PC-9 (cell line): Measurements from ENCODE around the gene ZNF687. TPM values are rescaled to one million over a fixed set of nuclear protein-coding genes. Genes with fewer than 3 reads are reported as not detected.
A peak's percentile ranks its signal among the peaks of the same experiment; 100 is the strongest.

Experiments
- BruUV-seq: library from RNA; stranded (reverse); fragments of 400-500 nt; replicated peaks from 2 replicates; lab custom pipeline; 2021; lab: Mats Ljungman, UMichigan
- CTCF ChIA-PET: fragments of 300-600 bp; sonication (Branson Sonifier 250); formaldehyde crosslinking; loops from one replicate; lab custom pipeline; 2022; ENCODE audit warnings: antibody characterized with exemption; lab: Charles Lee
- POLR2A ChIA-PET: fragments of 300-600 bp; sonication (Branson Sonifier 250); formaldehyde crosslinking; loops from one replicate; lab custom pipeline; 2022; ENCODE audit warnings: antibody characterized with exemption; ENCODE audit not compliant: unreplicated experiment; lab: Charles Lee
- DNase-seq, 2 experiments: peaks; one replicate each; pipeline versions ENCODE4 v3.0.0 to v3.0.0-alpha.2; 2015 to 2022; ENCODE audit warnings: mixed read lengths in 1 of 2
- H2AFZ ChIP-seq: fragments of 200-600 bp; sonication (generic); 2 replicates; pipeline ENCODE4 v1.8.1; 2017; ENCODE audit warnings: antibody characterized with exemption
- H3F3A ChIP-seq: fragments of 200-600 bp; sonication (generic); 2 replicates; pipeline ENCODE4 v1.8.1; 2017; ENCODE audit warnings: antibody characterized with exemption, mild to moderate bottlenecking, low read depth; ENCODE audit not compliant: insufficient read depth
- H3K27ac ChIP-seq: fragments of 200-600 bp; sonication (generic); 2 replicates; pipeline ENCODE4 v1.6.1; 2016; ENCODE audit warnings: mixed run types
- H3K27me3 ChIP-seq: fragments of 200-600 bp; sonication (generic); 2 replicates; pipeline ENCODE4 v1.6.1; 2016; ENCODE audit warnings: low read depth, mixed run types; ENCODE audit not compliant: insufficient read depth
- H3K36me3 ChIP-seq: fragments of 200-600 bp; sonication (generic); 2 replicates; pipeline ENCODE4 v1.6.1; 2016; ENCODE audit warnings: low read depth, mixed run types
- H3K4me1 ChIP-seq: fragments of 200-600 bp; sonication (generic); replicated peaks from 2 replicates; pipeline ENCODE4 v1.6.1; 2016; ENCODE audit warnings: mixed run types; ENCODE audit not compliant: insufficient read depth
- H3K4me2 ChIP-seq: fragments of 200-600 bp; sonication (generic); 2 replicates; pipeline ENCODE4 v1.6.1; 2017; ENCODE audit warnings: mixed run types
- H3K4me3 ChIP-seq: fragments of 200-600 bp; sonication (generic); 2 replicates; pipeline ENCODE4 v1.6.1; 2016; ENCODE audit warnings: mixed run types
- H3K79me2 ChIP-seq: fragments of 200-600 bp; sonication (generic); 2 replicates; pipeline ENCODE4 v1.6.1; 2017; ENCODE audit warnings: low read depth, mixed run types
- H3K9me2 ChIP-seq: fragments of 200-600 bp; sonication (generic); 2 replicates; pipeline ENCODE4 v1.8.1; 2017; ENCODE audit warnings: mild to moderate bottlenecking; ENCODE audit not compliant: insufficient read depth
- H3K9me3 ChIP-seq: fragments of 200-600 bp; sonication (generic); 2 replicates; pipeline ENCODE4 v1.8.1; 2016; ENCODE audit warnings: low read depth; ENCODE audit not compliant: insufficient read depth
- H4K20me1 ChIP-seq: fragments of 200-600 bp; sonication (generic); 2 replicates; pipeline ENCODE4 v1.8.1; 2017; ENCODE audit not compliant: insufficient read depth
- CTCF ChIP-seq: fragments of 200-600 bp; sonication (generic); conservative IDR thresholded peaks from 2 replicates; pipeline ENCODE4 v1.6.1; 2017; ENCODE audit warnings: mixed run types, antibody characterized with exemption, mild to moderate bottlenecking, moderate library complexity
- EZH2 ChIP-seq: fragments of 200-600 bp; sonication (generic); IDR thresholded peaks from 2 replicates; pipeline ENCODE4 v1.8.0; 2017; ENCODE audit warnings: antibody characterized with exemption, low read depth
- intact Hi-C: fragments of 100-400 bp; cut with micrococcal nuclease; formaldehyde crosslinking; loops from one replicate; pipeline ENCODE4 v1.10.0; 2022; ENCODE audit not compliant: unreplicated experiment
- total RNA-seq: library from RNA; stranded (reverse); gene quantifications from 2 replicates; pipeline ENCODE4 v1.2.3, GENCODE V29; 2021

The ZNF687 gene
- total RNA-seq, 1 experiment from 2014 or later, result 26.6 TPM

GRCh38 chr1:151265446-151266236, 16.5 kb upstream of the ZNF687 start:
- no peak for DNase-seq
- H3K9me3 ChIP-seq, result no peaks in the 10 kb centered on the region
- H2AFZ ChIP-seq, result no peak overlapping the region
- 0 out of 2 replicates have a peak, but pooled peaks cover 3% of the 10 kb centered on the region for H4K20me1 ChIP-seq
- peaks cover 11% of the 10 kb centered on the region; the same call in 1 of the 2 replicates for H3K36me3 ChIP-seq
- intact Hi-C loops, result no loop called here
- no peaks in the 10 kb centered on the region for H3K9me2 ChIP-seq
- ChIA-PET POLR2A (no interaction called here), CTCF (interaction anchor here (0.6 kb wide), 1 partner anchor 45 kb away, joined by 3 read pairs; no protein-coding TSS in a partner anchor)
- no peak for TF ChIP-seq CTCF
- TF ChIP-seq EZH2, result no peak
- H3K27me3 ChIP-seq, result no peaks in the 10 kb centered on the region
- no peaks in the 10 kb centered on the region for H3K4me1 ChIP-seq
- no peak overlapping the region for H3K4me3 ChIP-seq
- peaks cover 6% of the 10 kb centered on the region; the same call in 1 of the 2 replicates for H3K79me2 ChIP-seq
- no peak overlapping the region for H3K4me2 ChIP-seq
- BruUV-seq, result no TSS peak
- peaks cover 20% of the 10 kb centered on the region for H3F3A ChIP-seq
- no peak overlapping the region for H3K27ac ChIP-seq

GRCh38 chr1:151266315-151266714, 15.8 kb upstream of the ZNF687 start:
- CTCF ChIA-PET, result no interaction called here
- H4K20me1 ChIP-seq, result 0 out of 2 replicates have a peak, but pooled peaks cover 3% of the 10 kb centered on the region
- H3K79me2 ChIP-seq, result peaks cover 4% of the 10 kb centered on the region; the same call in 1 of the 2 replicates
- H2AFZ ChIP-seq, result no peak overlapping the region
- no peak overlapping the region for H3K27ac ChIP-seq
- H3K36me3 ChIP-seq, result peaks cover 11% of the 10 kb centered on the region; the same call in 1 of the 2 replicates
- H3K4me3 ChIP-seq, result no peak overlapping the region
- H3K9me3 ChIP-seq, result no peaks in the 10 kb centered on the region
- no peaks in the 10 kb centered on the region for H3K27me3 ChIP-seq
- intact Hi-C loops, result no loop called here
- peaks cover 21% of the 10 kb centered on the region for H3F3A ChIP-seq
- POLR2A ChIA-PET, result no interaction called here
- no peak for TF ChIP-seq CTCF
- H3K9me2 ChIP-seq, result no peaks in the 10 kb centered on the region
- no peaks in the 10 kb centered on the region for H3K4me1 ChIP-seq
- DNase-seq, result no peak
- BruUV-seq, result no TSS peak
- no peak overlapping the region for H3K4me2 ChIP-seq

GRCh38 chr1:151266821-151267220, 15.3 kb upstream of the ZNF687 start:
- ChIA-PET CTCF (no interaction called here), POLR2A (no interaction called here)
- H3K36me3 ChIP-seq, result peaks cover 11% of the 10 kb centered on the region; the same call in 1 of the 2 replicates
- DNase-seq, result no peak
- no peaks in the 10 kb centered on the region for H3K27me3 ChIP-seq
- H3K4me2 ChIP-seq, result no peak overlapping the region
- no peaks in the 10 kb centered on the region for H3K4me1 ChIP-seq
- H3K4me3 ChIP-seq, result no peak overlapping the region
- no peak overlapping the region for H3K27ac ChIP-seq
- H4K20me1 ChIP-seq, result no peaks in the 10 kb centered on the region
- TF ChIP-seq CTCF, result no peak
- TF ChIP-seq EZH2, result no peak
- no peaks in the 10 kb centered on the region for H3K9me3 ChIP-seq
- intact Hi-C loops, result no loop called here
- peaks cover 21% of the 10 kb centered on the region for H3F3A ChIP-seq
- H2AFZ ChIP-seq, result no peak overlapping the region
- BruUV-seq, result TSS peak; percentile 25
- no peaks in the 10 kb centered on the region for H3K9me2 ChIP-seq
- no peaks in the 10 kb centered on the region; the same call in 1 of the 2 replicates for H3K79me2 ChIP-seq
